Measurements from ENCODE around the gene ACBD6.

- TF ChIP-seq CTCF (IDR thresholded peaks at IDR 0.05; ENCODE audit: poor library complexity) = no peak
- no peak for TF ChIP-seq EZH2phosphoT487 (IDR thresholded peaks at IDR 0.05; ENCODE audit: low read depth, severe bottlenecking, unreplicated experiment)
- TF ChIP-seq EZH2 (IDR thresholded peaks at IDR 0.05; ENCODE audit: borderline replicate concordance) = no peak
These were observed 255.3 kb downstream of the ACBD6 start for GRCh38 chr1:180247061-180247460.

All from hepatocyte (in vitro differentiated cells).